HCT116 (cell line): Measurements from ENCODE around the gene SRSF2. TPM values are rescaled to one million over a fixed set of nuclear protein-coding genes. Genes with fewer than 3 reads are reported as not detected.

Experiments used
- ATAC-seq: fragments of 200-7000 bp; cut with Tn5 transposase; 2 replicates; pipeline ENCODE4 v1.9.1; 2020; ENCODE audit warnings: mild to moderate bottlenecking, moderate library complexity
- BruUV-seq: library from RNA; stranded (reverse); fragments of 400-500 nt; replicated peaks from 2 replicates; lab custom pipeline; 2021; lab: Mats Ljungman, UMichigan
- CTCF ChIA-PET: fragments of 300-600 bp; sonication (Branson Sonifier 250); formaldehyde crosslinking; loops from one replicate; lab custom pipeline; 2021; ENCODE audit warnings: antibody characterized with exemption; lab: Charles Lee
- POLR2A ChIA-PET: fragments of 300-600, 350-600 bp; sonication (Branson Sonifier 250); formaldehyde crosslinking; loops from one replicate; lab custom pipeline; 2021; ENCODE audit warnings: antibody characterized with exemption; lab: Charles Lee
- RAD21 ChIA-PET, 2 experiments: fragments of 300-600 bp; sonication (Branson Sonifier 250); formaldehyde crosslinking; loops; one replicate each; lab custom pipeline; 2023; ENCODE audit warnings: low total read pairs in 2 of 2; ENCODE audit not compliant: uncharacterized antibody in 2 of 2, unreplicated experiment in 2 of 2, low non-redundant PET in 1 of 2; lab: Charles Lee
- DNase-seq: peaks from one replicate; pipeline ENCODE4 v3.0.0-alpha.2; 2010; ENCODE audit warnings: low read depth, low spot score
- H2AFZ ChIP-seq: fragments of 200-600 bp; shearing (Covaris generic), sonication (generic); 2 replicates; pipeline ENCODE4 v1.6.1; 2017; ENCODE audit warnings: low read depth, mixed run types, mixed read lengths, antibody characterized with exemption, low read length; ENCODE audit not compliant: poor library complexity, severe bottlenecking
- H3K27ac ChIP-seq: 2 replicates; pipeline ENCODE4 v1.5.1; 2012; ENCODE audit warnings: low read depth, low read length
- H3K27me3 ChIP-seq: fragments of 200-600 bp; sonication (generic); 2 replicates; pipeline ENCODE4 v1.6.1; 2016; ENCODE audit warnings: mixed run types, low read length, mixed read lengths; ENCODE audit not compliant: insufficient read depth
- H3K36me3 ChIP-seq, 2 experiments: fragments of 200-500 bp in 1 of 2; fragments of 200-600 bp in 1 of 2; sonication (Bioruptor generic) in 1 of 2; sonication (generic) in 1 of 2; 2 replicates each; pipeline versions ENCODE4 v1.5.1 to v1.6.1; 2014 to 2016; ENCODE audit warnings: low read length in 2 of 2, inconsistent platforms in 1 of 2, mixed read lengths in 1 of 2, mixed run types in 1 of 2; ENCODE audit not compliant: insufficient read depth in 2 of 2, control insufficient read depth in 1 of 2
- H3K4me1 ChIP-seq, 2 experiments: fragments of 200-600 bp in 1 of 2; sonication (generic) in 1 of 2; 2 replicates each; pipeline versions ENCODE4 v1.5.1 to v1.6.1; 2012 to 2017; ENCODE audit warnings: low read length in 2 of 2, inconsistent platforms in 1 of 2, mild to moderate bottlenecking in 1 of 2, mixed read lengths in 1 of 2, mixed run types in 1 of 2, moderate library complexity in 1 of 2; ENCODE audit not compliant: insufficient read depth in 2 of 2, control insufficient read depth in 1 of 2
- H3K4me2 ChIP-seq: fragments of 200-600 bp; sonication (generic); 2 replicates; pipeline ENCODE4 v1.6.1; 2017; ENCODE audit warnings: mixed run types, low read length, mixed read lengths
- H3K4me3 ChIP-seq, 2 experiments: fragments of 200-600 bp in 1 of 2; sonication (generic) in 1 of 2; replicated peaks in 1 of 2; 2 replicates each; pipeline ENCODE4 v1.5.1; 2011 to 2016; ENCODE audit warnings: low read length in 2 of 2, control low read depth in 1 of 2, low read depth in 1 of 2, mild to moderate bottlenecking in 1 of 2, mixed read lengths in 1 of 2, mixed run types in 1 of 2
- H3K79me2 ChIP-seq: fragments of 200-600 bp; sonication (generic); 2 replicates; pipeline ENCODE4 v1.6.1; 2017; ENCODE audit warnings: mild to moderate bottlenecking, mixed run types, low read length, moderate library complexity, mixed read lengths; ENCODE audit not compliant: insufficient read depth
- H3K9ac ChIP-seq: fragments of 200-600 bp; sonication (generic); 2 replicates; pipeline ENCODE4 v1.6.1; 2016; ENCODE audit warnings: low read length, mixed read lengths
- H3K9me2 ChIP-seq: fragments of 200-600 bp; sonication (generic), shearing (Covaris generic); 2 replicates; pipeline ENCODE4 v1.6.1; 2017; ENCODE audit warnings: mixed run types, mild to moderate bottlenecking, moderate library complexity; ENCODE audit not compliant: insufficient read depth
- H3K9me3 ChIP-seq, 2 experiments: fragments of 200-500 bp in 1 of 2; fragments of 200-600 bp in 1 of 2; sonication (Bioruptor generic) in 1 of 2; sonication (generic) in 1 of 2; 2 replicates each; pipeline ENCODE4 v1.6.1; 2014 to 2017; ENCODE audit warnings: low read length in 2 of 2, mixed read lengths in 2 of 2, inconsistent platforms in 1 of 2, low read depth in 1 of 2, mild to moderate bottlenecking in 1 of 2, mixed run types in 1 of 2, moderate library complexity in 1 of 2; ENCODE audit not compliant: control insufficient read depth in 1 of 2, insufficient read depth in 1 of 2
- H4K20me1 ChIP-seq: fragments of 200-600 bp; sonication (generic), shearing (Covaris generic); 2 replicates; pipeline ENCODE4 v1.6.1; 2017; ENCODE audit warnings: mixed run types, mild to moderate bottlenecking, moderate library complexity; ENCODE audit not compliant: insufficient read depth
- ATF3 ChIP-seq: IDR thresholded peaks from 2 replicates; pipeline ENCODE4 v1.6.1; 2012
- MAX ChIP-seq: IDR thresholded peaks from 2 replicates; pipeline ENCODE4 v1.6.1; 2012
- POLR2A ChIP-seq: IDR thresholded peaks from 2 replicates; pipeline ENCODE4 v1.7.0; 2011; ENCODE audit warnings: borderline replicate concordance; ENCODE audit not compliant: insufficient read depth, insufficient read length; ENCODE audit errors: extremely low read depth
- POLR2AphosphoS5 ChIP-seq: IDR thresholded peaks from 2 replicates; pipeline ENCODE4 v1.6.1; 2011; ENCODE audit warnings: mild to moderate bottlenecking, low read depth, low read length, moderate library complexity
- TCF7L2 ChIP-seq: IDR thresholded peaks from 2 replicates; pipeline ENCODE4 v1.7.0; 2011; ENCODE audit warnings: borderline replicate concordance, inconsistent platforms; ENCODE audit not compliant: insufficient read depth, insufficient read length; ENCODE audit errors: extremely low read depth
- YY1 ChIP-seq: IDR thresholded peaks from 2 replicates; pipeline ENCODE4 v1.6.1; 2011; ENCODE audit warnings: low read length, low read depth, moderate library complexity, mild to moderate bottlenecking; ENCODE audit not compliant: insufficient replicate concordance; ENCODE audit errors: extremely low read depth
- intact Hi-C: fragments of 100-400 bp; cut with micrococcal nuclease; formaldehyde crosslinking; loops from 2 replicates; pipeline ENCODE4 v1.10.0; 2022
- total RNA-seq: library from RNA; stranded (reverse); gene quantifications from one replicate; pipeline ENCODE4 v1.2.1, GENCODE V29; 2021; ENCODE audit not compliant: unreplicated experiment

Gene SRSF2
- total RNA-seq, 1 experiment from 2014 or later = 422 TPM

- Histone ChIP-seq H3K9ac (peak overlapping the region; percentile 97), H3K79me2 (peaks cover 61% of the 10 kb centered on the region), H3K27me3 (no peaks in the 10 kb centered on the region), H3K4me1 (peaks cover 16 to 34% of the 10 kb centered on the region in 2 experiments), H3K9me2 (no peaks in the 10 kb centered on the region), H3K27ac (peak overlapping the region; percentile 92), H3K4me2 (peak overlapping the region; percentile 83), H3K4me3 (peak overlapping the region; percentile 71 to 91), H3K9me3 (no peaks in the 10 kb centered on the region), H3K36me3 (peaks cover 34 to 52% of the 10 kb centered on the region in 2 experiments), H2AFZ (no peak overlapping the region), H4K20me1 (peaks cover 39% of the 10 kb centered on the region)
- intact Hi-C loops = loop anchor here (1.0 kb wide), 1 partner anchor 8 kb away; no protein-coding TSS in a partner anchor
- ATAC-seq (no peak), DNase-seq (no peak)
- POLR2A ChIA-PET = interaction anchor here (3.7 kb wide), 1 partner anchor 9 kb away, joined by 27 read pairs; the partner anchor contains the start of genes JMJD6 and METTL23
- CTCF ChIA-PET = interaction anchor here (1.6 kb wide), 1 partner anchor 8 kb away, joined by 5 read pairs; no protein-coding TSS in a partner anchor
- RAD21 ChIA-PET = no interaction called here
- no TSS peak for BruUV-seq
- no peak for TF ChIP-seq YY1
- TF ChIP-seq POLR2A = no peak
- no peak for TF ChIP-seq TCF7L2
- 0 out of 2 replicates have a peak, but pooled peaks have one; percentile 2 for TF ChIP-seq POLR2AphosphoS5
- no peak for TF ChIP-seq MAX
- TF ChIP-seq ATF3 = no peak
These were observed 1.4 kb downstream of the SRSF2 start for GRCh38 chr17:76735586-76736348.

- peak overlapping the region; percentile 97 for H3K9ac ChIP-seq
- BruUV-seq = no TSS peak
- peaks cover 39% of the 10 kb centered on the region for H4K20me1 ChIP-seq
- peaks cover 16 to 34% of the 10 kb centered on the region in 2 experiments for H3K4me1 ChIP-seq
- peak overlapping the region; percentile 71 to 91 for H3K4me3 ChIP-seq
- no peak for DNase-seq
- RAD21 ChIA-PET = no interaction called here
- no peak for ATAC-seq
- intact Hi-C loops = loop anchor here (1.0 kb wide), 1 partner anchor 8 kb away; no protein-coding TSS in a partner anchor
- POLR2A ChIA-PET = interaction anchor here (3.7 kb wide), 1 partner anchor 8 kb away, joined by 27 read pairs; the partner anchor contains the start of genes JMJD6 and METTL23
- peak overlapping the region; percentile 92; the same call in 1 of the 2 replicates for H3K27ac ChIP-seq
- H3K4me2 ChIP-seq = peak overlapping the region; percentile 83
- peaks cover 34 to 52% of the 10 kb centered on the region in 2 experiments for H3K36me3 ChIP-seq
- peaks cover 67% of the 10 kb centered on the region for H3K79me2 ChIP-seq
- H3K9me2 ChIP-seq = no peaks in the 10 kb centered on the region
- CTCF ChIA-PET = interaction anchor here (1.6 kb wide), 1 partner anchor 7 kb away, joined by 5 read pairs; no protein-coding TSS in a partner anchor
- H2AFZ ChIP-seq = no peak overlapping the region
- TF ChIP-seq POLR2A (no peak), POLR2AphosphoS5 (0 out of 2 replicates have a peak, but pooled peaks have one; percentile 5)
- H3K9me3 ChIP-seq = no peaks in the 10 kb centered on the region
- no peaks in the 10 kb centered on the region for H3K27me3 ChIP-seq
These were observed 2.1 kb downstream of the SRSF2 start for GRCh38 chr17:76735006-76735405.
